ENCODE measurements around the gene KCNH5.
"Not testable (repeated sequence)": the region's sequence is repeated elsewhere in the genome, so short reads cannot be mapped to it uniquely, and the experiment has no call there.

Gene KCNH5

DNA sequence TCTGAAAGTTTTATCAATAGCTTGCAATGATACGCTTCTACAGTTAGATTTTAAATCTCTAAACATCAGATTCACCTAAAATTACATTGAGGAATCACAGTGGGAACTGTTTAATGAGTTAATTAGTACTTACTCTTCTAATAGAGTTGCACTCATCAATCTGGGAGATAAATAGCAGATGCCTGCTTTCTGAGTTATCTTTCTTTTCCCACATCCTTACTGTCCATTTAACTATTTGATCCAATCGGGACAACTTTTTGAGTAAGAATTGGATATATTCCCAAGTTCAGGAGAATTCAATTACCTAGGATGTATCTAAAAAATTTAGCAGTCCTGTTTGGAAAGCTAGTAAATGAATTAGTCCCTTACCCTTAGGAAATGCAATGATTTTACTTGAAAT, 162.3 kb downstream of the KCNH5 start:
- DNase-seq (ENCODE audit: low read depth): no peak

DNA sequence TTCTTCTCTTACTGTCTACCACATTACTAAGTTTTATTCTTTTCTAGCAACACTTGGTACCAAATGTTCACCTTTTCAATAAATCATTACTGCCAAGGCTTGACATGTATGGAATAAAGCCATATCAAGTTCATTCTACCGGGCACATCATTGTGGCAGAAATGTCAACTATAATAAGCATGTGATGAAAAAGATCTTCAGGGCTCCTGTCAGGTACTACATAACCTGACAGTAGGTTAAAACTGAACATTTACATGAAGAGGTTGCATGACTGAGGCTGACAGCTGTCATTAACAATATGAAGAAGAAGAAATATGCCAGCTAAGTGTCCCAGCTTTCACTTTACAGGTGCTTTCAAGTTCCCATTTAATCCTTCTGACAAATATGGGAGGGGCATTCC, 178.9 kb downstream of the KCNH5 start:
- no peak for DNase-seq (ENCODE audit: low read depth)

DNA sequence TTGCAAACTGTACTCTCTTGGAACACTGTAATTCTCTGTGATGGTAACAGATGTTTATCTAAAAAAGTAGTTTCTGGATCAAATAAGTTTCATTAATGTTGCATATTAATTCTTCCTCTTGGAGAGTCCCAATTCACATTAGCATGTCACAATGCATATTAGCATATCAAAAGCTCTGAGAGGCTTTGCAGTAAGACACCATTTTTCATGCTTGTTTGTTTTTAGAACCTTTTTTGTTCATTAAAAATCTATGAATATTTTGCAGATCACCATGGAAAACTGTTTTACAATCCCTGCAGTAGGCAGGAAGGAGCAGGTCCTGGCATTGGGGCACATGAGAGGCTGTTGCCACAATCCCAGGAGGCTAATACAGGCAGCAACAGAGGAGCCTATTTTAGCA, 180.7 kb downstream of the KCNH5 start:
- DNase-seq (ENCODE audit: low read depth): no peak

DNA sequence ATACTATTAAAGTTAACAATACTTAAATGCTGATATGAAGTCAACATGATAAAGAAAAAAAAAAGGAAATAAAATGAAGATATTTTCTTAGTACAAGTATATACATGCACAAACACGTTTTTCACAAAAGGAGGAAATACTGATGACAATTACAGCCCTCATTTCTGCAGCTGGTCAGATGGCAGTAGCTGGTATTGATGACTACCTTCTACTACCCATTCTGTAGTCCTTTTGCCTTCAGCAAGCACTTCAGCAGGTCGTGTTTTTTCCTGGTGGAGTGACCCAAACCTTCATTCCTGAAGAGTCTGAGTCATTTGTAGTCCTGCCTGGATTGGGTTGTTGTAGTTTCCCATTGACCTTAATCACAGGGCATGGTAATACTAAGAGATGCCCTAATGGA, 187.2 kb downstream of the KCNH5 start:
- DNase-seq (ENCODE audit: low read depth): not testable (repeated sequence)

DNA sequence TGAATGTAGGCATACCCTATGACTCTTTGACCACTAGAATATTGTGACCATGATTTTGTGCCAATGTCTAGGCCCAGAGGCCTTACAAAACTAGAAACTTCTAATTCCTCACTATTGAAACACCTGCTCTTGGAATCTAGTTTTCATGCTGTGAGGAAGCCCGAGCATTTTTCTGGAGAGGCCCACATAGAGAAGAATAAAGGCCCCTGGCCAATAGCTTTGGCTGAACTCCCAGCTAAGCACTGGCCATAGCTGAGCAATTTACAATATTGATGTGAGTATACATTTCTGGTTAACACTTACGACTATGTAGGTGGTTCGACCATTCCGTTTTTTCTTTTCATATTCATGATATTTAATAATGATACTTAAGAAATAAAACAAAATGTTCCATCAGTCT, 190.3 kb downstream of the KCNH5 start:
- DNase-seq (ENCODE audit: low read depth): no peak

DNA sequence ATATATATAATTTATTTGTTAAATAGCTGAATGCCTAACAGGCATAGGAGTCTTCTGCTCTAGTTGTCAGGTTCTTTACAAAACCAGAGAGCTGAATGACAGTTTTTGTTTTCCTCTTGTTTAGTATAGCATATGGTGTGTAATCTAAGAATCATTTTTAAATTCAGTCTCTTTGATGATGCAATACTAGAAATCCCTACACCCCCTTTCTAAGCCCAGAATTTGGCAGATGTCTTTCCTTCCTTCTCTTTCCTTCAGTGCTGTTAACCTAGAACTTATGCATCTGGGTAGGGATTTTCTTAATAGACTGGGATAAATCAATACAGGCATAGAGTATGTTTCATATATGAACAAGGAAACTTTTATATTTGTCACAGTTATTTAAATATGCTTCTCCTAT, 198.1 kb downstream of the KCNH5 start:
- no peak for DNase-seq (ENCODE audit: low read depth)

DNA sequence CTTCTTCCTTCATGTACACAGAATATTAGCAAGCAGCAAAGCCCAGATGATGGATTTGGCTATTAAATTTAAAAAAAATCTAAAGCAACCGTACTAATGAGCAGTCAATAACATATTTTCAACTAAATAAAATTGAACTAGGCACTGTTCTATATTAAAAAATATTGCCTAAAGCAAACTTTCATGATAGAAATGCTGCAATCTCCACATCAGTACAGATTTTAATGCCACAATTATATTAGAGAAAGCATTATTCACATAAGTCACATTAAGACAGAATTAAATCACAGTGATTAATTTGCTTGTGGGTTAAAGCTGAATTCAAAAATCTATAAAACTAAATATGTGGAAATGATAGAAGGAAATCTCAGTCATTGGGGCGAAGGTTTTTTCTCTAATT, 200.7 kb downstream of the KCNH5 start:
- DNase-seq (ENCODE audit: low read depth): no peak

DNA sequence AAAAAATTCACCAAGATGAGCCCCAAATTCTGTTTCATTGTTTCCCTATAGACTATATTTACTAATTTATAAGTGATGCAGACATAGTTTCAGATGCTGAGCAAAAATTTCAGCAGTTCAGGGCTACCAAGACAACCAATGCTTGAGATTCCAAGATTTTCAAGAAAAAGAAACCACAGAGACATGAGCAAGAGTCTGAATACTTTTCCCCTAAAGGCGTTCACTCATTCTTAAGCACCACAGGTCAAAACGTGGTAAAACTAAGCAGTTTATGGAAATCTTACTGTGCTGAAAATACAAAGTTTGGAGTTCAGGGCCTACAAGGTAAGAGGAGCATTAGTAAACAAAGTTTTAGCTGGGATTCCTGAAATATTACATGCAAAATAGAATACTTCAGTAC, 221.2 kb downstream of the KCNH5 start:
- no peak for DNase-seq (ENCODE audit: low read depth)

DNA sequence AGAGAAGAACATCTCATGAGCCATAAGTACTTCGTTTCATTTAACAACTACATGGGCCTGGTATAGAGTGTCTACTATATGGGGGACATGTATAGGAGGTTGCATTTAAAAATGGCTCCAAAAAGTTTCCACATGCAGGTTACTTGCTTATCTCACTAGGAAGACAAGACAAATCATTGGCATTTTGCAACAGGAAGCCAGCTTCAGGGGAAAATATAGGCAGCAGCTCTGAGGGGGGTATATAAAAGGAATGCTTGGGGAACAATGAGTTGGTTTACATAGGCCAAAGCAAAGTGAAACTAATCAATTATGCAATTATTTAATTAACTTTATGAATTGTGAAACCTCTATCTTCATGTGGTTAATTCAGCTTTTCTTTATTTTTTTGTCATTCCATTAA, 225.3 kb downstream of the KCNH5 start:
- DNase-seq (ENCODE audit: low read depth): no peak

DNA sequence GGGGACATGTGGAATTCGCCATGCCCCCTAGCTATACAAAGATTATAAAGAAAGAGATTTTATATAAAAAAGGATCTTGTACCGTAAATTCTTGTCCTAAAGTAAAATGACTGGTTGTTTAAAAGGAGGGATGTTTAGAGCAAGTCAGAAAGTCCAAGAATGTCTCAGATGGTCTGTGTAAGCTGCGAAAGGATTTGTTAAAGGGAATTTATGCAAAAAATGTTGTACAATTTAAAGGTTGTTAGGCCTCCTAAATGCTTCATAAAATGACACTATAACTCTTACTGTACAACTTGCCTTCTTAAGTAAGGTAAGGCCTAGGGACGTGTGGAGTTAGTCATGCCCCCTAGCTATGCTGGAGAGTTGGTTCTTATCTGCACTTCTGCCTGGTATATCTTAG, 237.6 kb downstream of the KCNH5 start:
- no peak for DNase-seq (ENCODE audit: low read depth)

DNA sequence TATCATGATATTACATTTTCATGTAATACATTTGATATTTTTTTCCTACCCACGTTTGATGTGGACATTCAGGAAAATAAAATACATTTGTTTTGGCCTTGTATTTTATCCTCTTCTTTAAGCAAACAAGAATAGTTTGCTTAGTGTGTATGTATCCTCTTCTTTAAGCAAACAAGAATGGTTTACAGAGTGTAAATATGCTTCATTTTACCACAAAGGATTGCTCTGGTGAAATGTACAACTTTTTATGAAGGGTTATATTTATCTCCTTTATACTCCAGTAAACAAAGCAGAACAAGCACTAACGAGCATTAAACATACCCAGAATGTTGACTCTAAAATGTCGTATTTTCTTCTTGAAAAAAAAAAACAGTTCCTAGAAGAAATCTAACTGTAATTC, 244.7 kb downstream of the KCNH5 start:
- DNase-seq (ENCODE audit: low read depth): no peak

DNA sequence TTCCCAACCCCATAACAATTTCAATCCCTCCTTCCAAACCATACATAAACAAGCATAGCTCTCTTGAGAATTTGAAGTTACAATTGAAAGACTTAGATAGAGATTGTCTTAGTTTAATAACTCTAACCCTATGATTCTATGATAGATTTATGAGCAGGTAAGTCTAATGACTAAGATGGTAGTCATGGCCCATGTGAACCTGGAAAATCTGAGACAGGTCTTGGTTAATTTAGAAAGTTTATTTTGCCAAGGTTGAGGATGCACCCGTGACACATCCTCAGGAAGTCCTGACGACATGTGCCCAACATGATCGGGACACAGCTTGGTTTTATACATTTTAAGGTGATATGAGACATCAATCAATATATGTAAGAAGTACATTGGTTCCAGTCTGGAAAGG, 248.8 kb downstream of the KCNH5 start:
- no peak for DNase-seq (ENCODE audit: low read depth)

DNA sequence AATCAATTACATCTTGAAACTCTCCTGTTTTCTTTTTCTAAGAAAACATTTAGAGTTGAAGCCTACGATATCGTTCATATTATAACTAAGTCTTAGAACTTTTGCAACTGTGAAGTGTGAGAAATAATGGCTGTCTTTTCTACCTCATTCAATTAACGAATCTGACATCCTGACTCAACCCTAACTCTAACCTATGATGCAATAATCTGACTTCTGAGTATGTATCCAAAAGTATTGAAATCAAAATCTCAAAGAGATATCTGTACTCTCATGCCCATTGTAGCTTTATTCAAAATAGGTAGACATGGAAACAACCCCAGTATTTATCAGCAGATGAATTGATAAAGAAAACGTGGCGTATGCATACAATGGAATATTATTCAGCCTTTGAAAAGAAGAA, 252.7 kb downstream of the KCNH5 start:
- DNase-seq (ENCODE audit: low read depth): no peak

DNA sequence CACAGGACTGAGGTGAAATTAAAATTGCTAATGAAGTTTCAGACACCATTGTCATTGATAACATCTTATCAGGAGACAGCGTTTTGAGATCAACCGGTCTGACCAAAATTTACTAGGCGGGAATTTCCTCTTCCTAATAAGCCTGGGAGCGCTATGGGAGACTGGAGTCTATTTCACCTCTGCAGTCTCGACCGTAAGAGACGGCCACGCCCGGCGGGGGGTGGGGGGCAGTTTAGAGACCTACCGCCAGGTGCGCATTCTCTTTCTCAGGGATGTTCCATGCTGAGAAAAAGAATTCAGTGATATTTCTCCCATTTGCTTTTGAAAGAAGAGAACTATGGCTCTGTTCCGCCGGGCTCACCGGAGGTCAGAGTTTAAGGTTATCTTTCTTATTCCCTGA, 263.9 kb downstream of the KCNH5 start:
- not testable (repeated sequence) for DNase-seq (ENCODE audit: low read depth)

DNA sequence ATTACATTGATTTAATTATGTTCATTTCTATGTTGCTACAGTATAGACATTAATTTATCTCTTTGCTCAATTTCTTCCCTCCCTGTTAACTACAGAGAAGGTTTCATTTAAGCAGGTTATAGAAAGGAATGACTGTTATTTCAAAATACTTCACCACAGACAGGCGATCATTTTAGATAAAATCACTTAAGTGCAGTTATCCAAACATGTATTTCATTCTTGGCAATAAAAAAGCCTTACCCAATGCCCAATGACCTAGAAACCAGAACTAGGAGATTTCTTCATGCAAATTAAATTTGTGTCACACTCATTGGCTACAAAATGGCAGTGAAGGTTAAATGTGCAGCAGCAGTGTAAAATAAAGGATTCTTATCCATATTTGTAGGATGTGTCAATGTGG, 266.4 kb downstream of the KCNH5 start:
- peak; percentile 52 for DNase-seq (ENCODE audit: low read depth)

DNA sequence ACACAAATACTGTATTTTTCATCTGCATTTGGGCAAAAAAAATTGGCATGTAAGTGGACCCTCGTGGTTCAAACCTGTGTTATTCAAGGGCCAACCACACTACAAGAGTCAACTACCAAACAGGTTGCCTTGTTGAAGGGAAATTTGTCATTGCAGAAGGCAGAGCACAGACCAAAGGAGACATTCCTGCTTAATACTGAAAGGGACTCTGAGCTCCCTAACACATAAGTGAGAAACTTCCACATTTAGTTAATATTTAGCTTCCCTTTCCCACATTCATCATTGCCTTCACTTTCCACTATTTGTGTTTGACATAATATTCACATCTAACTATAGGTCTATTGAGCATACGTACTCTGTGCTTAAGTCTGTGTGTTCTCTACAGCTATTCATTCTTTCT, 266.9 kb downstream of the KCNH5 start:
- DNase-seq (ENCODE audit: low read depth): no peak

DNA sequence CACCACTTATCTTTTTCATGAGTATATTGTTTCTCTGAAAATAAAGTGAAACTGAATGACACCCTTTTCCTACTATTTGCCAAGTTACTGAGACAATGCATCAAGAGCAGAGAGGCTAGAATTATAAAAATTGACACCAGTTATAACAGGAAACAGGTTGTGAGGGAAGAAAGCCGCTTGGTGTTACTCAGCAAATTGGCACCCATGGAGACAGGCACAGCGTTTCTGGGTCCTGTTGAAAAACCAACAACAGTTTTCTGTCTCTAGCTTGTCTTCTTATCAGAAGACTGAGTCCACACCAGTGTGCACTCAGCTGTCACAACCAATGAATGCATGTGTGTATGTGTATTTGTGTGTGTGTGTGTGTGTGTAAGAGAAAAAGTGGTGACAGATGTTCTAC, 267.7 kb downstream of the KCNH5 start:
- DNase-seq (ENCODE audit: low read depth): no peak

DNA sequence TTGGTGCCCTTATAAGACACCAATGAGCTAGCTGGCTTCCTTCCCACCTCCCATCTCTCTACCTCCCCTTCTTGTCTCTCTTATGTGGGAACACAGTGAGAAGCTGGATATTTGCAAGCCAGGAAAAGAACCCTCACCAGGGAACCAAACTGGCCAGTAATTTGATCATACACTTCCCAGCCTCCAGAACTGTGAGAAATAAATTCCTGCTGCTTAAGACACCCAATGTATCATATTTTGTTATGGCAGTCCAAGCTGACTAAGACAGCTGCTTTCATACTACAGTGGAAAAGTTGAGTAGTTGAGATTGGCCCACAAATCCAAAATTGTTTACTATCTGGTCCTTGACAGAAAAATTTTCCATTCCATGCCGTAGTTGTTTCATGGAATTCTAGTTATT, 269.0 kb downstream of the KCNH5 start:
- peak; percentile 21 for DNase-seq (ENCODE audit: low read depth)

DNA sequence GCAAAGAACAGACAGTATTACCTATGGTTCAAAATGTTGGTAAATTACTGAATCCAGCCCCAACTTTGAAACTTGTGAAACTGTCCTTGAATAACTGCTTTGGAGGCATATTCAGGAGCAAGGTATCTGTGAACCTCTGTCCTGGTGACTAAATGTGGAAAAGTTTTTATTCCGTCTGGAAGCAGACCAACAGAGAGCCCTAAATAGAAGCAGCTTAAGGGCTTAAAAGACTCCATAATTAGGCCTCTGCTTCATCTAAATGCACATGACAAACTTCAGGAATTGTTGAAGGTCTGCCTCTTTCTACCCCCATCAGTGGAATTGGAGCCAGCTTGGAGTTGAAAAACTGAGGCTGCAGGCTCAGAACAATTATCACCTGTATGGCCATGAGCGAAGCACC, 276.5 kb downstream of the KCNH5 start:
- DNase-seq (ENCODE audit: low read depth): no peak

DNA sequence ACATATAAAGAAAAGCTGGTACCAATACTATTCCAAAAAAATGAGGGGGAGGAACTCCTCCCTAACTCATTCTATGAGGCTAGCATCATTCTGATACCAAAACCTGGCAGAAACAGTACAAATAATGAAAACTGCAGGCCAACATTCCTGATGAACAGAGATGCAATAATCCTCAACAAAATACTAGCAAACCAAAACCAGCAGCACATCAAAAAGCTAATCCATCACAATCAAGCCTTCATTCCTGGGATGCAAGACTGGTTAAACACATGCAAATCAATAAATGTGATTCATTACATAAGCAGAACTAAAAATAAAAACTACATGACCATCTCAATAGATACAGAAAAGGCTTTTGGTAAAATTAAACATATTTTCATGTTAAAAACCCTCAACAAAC, 281.3 kb downstream of the KCNH5 start:
- DNase-seq (ENCODE audit: low read depth): no peak

DNA sequence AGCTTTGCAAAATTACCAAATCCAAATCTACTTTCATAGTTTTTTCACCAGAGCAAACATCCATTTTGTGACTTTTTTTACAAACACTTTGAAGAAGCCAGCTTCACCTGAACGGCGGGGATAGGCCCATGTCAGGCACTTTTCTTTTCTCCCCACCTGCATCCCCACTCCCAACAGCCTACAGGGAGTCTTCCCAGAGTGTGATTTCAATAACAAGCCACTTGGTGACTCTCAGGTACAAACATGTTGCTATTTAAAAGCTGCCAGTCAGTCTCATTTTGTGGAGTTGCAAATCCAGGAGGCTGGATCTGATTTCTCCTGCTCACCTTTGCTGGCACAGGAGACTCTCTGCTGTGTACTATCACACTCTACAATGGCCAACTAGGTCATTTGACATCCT, 285.5 kb downstream of the KCNH5 start:
- DNase-seq (ENCODE audit: low read depth): no peak

DNA sequence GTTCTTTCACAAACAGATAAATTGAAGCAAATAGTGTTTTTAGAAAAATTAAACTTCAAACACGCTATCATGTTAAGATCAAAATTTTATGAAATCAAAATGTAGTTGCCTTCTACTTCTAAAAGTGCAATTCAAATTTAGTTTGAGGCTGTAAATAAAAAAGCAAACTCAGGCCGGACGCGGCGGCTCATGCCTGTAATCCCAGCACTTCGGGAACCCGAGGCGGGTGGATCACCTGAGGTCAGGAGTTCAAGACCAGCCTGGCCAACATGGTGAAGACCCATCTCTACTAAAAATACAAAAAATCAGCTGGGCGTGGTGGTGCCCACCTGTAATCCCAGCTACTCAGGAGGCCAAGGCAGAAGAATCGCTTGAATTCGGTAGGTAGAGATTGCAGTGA, 298.4 kb downstream of the KCNH5 start:
- not testable (repeated sequence) for DNase-seq (ENCODE audit: low read depth)

DNA sequence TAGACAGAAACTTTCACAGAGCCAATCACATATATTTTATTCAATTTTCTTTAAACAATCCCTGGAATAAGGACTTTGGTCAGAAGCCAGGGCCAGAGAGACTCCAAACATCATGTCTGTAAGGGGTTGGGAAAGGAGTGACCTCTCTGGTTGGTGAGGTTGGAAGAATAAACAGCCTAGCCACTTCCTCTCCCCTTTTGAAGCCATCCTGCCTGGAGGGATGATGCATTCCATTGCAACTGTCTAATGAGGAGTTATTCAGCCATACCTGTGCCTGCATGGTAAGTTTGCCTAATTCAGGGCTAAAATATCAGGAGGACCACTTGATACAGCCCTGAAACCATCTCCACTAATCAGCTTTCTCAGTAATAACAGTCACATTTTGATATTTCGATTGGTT, 299.8 kb downstream of the KCNH5 start:
- DNase-seq (ENCODE audit: low read depth): no peak

DNA sequence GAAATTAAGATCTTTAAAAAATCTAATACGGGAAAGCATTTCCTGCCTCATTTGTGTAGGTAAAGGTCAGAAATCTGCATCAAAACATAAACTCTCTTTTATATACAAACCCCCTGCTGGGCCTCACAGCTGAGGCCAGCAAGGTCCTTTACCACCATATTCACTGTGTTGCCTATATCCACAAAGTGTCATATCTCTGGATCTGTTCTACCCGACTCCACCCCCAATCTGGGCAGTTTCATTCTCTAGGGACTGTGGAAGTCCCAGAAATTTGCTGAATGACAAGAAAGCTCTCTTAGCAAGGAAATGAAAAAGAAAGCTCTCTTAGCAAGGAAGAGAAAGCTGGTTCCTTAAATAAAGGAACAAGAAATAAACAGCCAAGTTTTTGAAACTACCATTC, 301.7 kb downstream of the KCNH5 start:
- no peak for DNase-seq (ENCODE audit: low read depth)

DNA sequence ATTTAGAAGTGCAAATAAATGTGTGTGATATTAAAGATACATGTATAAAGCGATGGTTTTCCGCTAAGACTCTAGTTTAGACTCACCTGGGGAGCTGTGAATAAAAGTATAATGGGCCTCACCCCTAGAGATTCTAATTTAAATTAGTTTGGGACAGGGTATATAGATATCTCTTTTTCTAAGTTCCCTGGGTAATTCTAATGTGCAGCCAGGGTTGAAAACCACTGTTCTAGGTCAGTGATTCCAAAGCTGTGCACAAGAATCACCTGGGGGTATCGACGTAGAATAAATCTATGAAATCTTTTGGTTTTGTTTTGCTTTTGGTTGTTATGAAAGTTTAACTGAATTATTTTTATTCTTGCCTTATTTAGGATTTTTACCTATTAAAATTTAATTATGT, 302.1 kb downstream of the KCNH5 start:
- DNase-seq (ENCODE audit: low read depth): no peak

Data from iris pigment epithelial cell (primary cell).